NCI-H128 (cell line): Measurements from ENCODE around the gene TOP2A.
A peak's percentile ranks its signal among the peaks of the same experiment; 100 is the strongest.

ENCODE experiments used
- DNase-seq: peaks from one replicate; lab custom pipeline; 2025; ENCODE audit not compliant: unreplicated experiment; lab: John Stamatoyannopoulos, UW

TOP2A gene

GRCh38 chr17:40361063-40361924, 56.4 kb downstream of the TOP2A start:
- DNase-seq = no peak

GRCh38 chr17:40360091-40360490, 57.6 kb downstream of the TOP2A start:
- no peak for DNase-seq

GRCh38 chr17:40358323-40359038, 59.2 kb downstream of the TOP2A start:
- DNase-seq = peak; percentile 46

- DNase-seq = no peak
Observed at GRCh38 chr17:40356990-40357881, 60.5 kb downstream of the TOP2A start.

- no peak for DNase-seq
Observed at GRCh38 chr17:40355804-40356758, 61.6 kb downstream of the TOP2A start.

- DNase-seq = no peak
Observed at GRCh38 chr17:40355123-40355803, 62.4 kb downstream of the TOP2A start.

GRCh38 chr17:40354221-40355122, 63.2 kb downstream of the TOP2A start:
- no peak for DNase-seq

GRCh38 chr17:40352779-40353394, 64.8 kb downstream of the TOP2A start:
- DNase-seq = no peak

- DNase-seq = no peak
Observed at GRCh38 chr17:40352237-40352778, 65.4 kb downstream of the TOP2A start.

- no peak for DNase-seq
Observed at GRCh38 chr17:40351359-40352236, 66.1 kb downstream of the TOP2A start.

GRCh38 chr17:40350689-40351358, 66.9 kb downstream of the TOP2A start:
- DNase-seq = no peak

- no peak for DNase-seq
Observed at GRCh38 chr17:40349895-40350688, 67.6 kb downstream of the TOP2A start.

GRCh38 chr17:40349477-40349894, 68.2 kb downstream of the TOP2A start:
- no peak for DNase-seq

- DNase-seq = no peak
Observed at GRCh38 chr17:40348562-40349476, 68.9 kb downstream of the TOP2A start.

- no peak for DNase-seq
Observed at GRCh38 chr17:40348136-40348504, 69.6 kb downstream of the TOP2A start.
